IPS DF 6.9 (cell line): Measurements from ENCODE around the gene EPN2.

ENCODE experiments used
- DNase-seq: peaks from one replicate; pipeline ENCODE4 v3.0.0-alpha.2; 2013; ENCODE audit warnings: low read depth, low spot score
- H3K27ac ChIP-seq: one replicate; pipeline ENCODE4 v1.5.1; 2013; ENCODE audit warnings: low read length, control low read depth
- H3K27me3 ChIP-seq: 2 replicates; pipeline ENCODE4 v1.6.1; 2013; ENCODE audit warnings: mild to moderate bottlenecking, low read length; ENCODE audit not compliant: control insufficient read depth, insufficient read depth
- H3K36me3 ChIP-seq: 2 replicates; pipeline ENCODE4 v1.6.1; 2013; ENCODE audit warnings: low read length; ENCODE audit not compliant: control insufficient read depth, insufficient read depth
- H3K4me1 ChIP-seq: 2 replicates; pipeline ENCODE4 v1.6.1; 2013; ENCODE audit warnings: low read length; ENCODE audit not compliant: control insufficient read depth, insufficient read depth
- H3K4me3 ChIP-seq: 2 replicates; pipeline ENCODE4 v1.5.1; 2013; ENCODE audit warnings: mild to moderate bottlenecking, low read length
- H3K9me3 ChIP-seq: 2 replicates; pipeline ENCODE4 v1.6.1; 2013; ENCODE audit warnings: low read length, inconsistent platforms; ENCODE audit not compliant: control insufficient read depth, insufficient read depth
- WGBS: extraction: QIAGEN DNeasy Blood & Tissue Kit; methylation state at CpG from one replicate; pipeline ENCODE4 v1.1.7; 2013; ENCODE audit warnings: mixed read lengths, missing lambda C conversion rate; ENCODE audit not compliant: insufficient read length, insufficient coverage; 5-methylcytosine and 5-hydroxymethylcytosine counted together

The EPN2 gene

GRCh38 chr17:19382531-19383444 lies 145.6 kb downstream of the EPN2 start:
- WGBS, result no CpG with 5 or more reads among the region's 13 CpGs
- Histone ChIP-seq H3K9me3 (no peaks in the 10 kb centered on the region), H3K27me3 (no peaks in the 10 kb centered on the region), H3K36me3 (peaks cover 49% of the 10 kb centered on the region), H3K4me1 (peaks cover 7% of the 10 kb centered on the region; the same call in 1 of the 2 replicates), H3K4me3 (no peak overlapping the region), H3K27ac (no peak overlapping the region)
- DNase-seq, result no peak

- no peak for DNase-seq
- H3K27me3 ChIP-seq, result no peaks in the 10 kb centered on the region
- H3K4me1 ChIP-seq, result peaks cover 9% of the 10 kb centered on the region; the same call in 1 of the 2 replicates
- no CpG with 5 or more reads among the region's 6 CpGs for WGBS
- no peaks in the 10 kb centered on the region for H3K9me3 ChIP-seq
- H3K27ac ChIP-seq, result no peak overlapping the region
- H3K36me3 ChIP-seq, result peaks cover 49% of the 10 kb centered on the region
- no peak overlapping the region for H3K4me3 ChIP-seq
Observed at GRCh38 chr17:19383681-19384470, 146.7 kb downstream of the EPN2 start.

GRCh38 chr17:19384723-19385391 lies 147.7 kb downstream of the EPN2 start:
- no peaks in the 10 kb centered on the region for H3K9me3 ChIP-seq
- no peaks in the 10 kb centered on the region for H3K27me3 ChIP-seq
- no peak for DNase-seq
- H3K4me1 ChIP-seq, result peaks cover 8% of the 10 kb centered on the region; the same call in 1 of the 2 replicates
- H3K4me3 ChIP-seq, result no peak overlapping the region
- no peak overlapping the region for H3K27ac ChIP-seq
- WGBS, result no CpG with 5 or more reads among the region's 16 CpGs
- peaks cover 43% of the 10 kb centered on the region for H3K36me3 ChIP-seq

- no CpG with 5 or more reads among the region's 9 CpGs for WGBS
- Histone ChIP-seq H3K4me1 (peaks cover 8% of the 10 kb centered on the region; the same call in 1 of the 2 replicates), H3K9me3 (no peaks in the 10 kb centered on the region), H3K27ac (no peak overlapping the region), H3K4me3 (no peak overlapping the region), H3K27me3 (no peaks in the 10 kb centered on the region), H3K36me3 (peaks cover 39% of the 10 kb centered on the region)
- no peak for DNase-seq
Observed at GRCh38 chr17:19385521-19385983, 148.4 kb downstream of the EPN2 start.
